Measurements from ENCODE around the gene FCF1.
"Not testable (repeated sequence)": the region's sequence is repeated elsewhere in the genome, so short reads cannot be mapped to it uniquely, and the experiment has no call there.

Gene FCF1

GRCh38 chr14:74703043-74703442, 9.9 kb upstream of the FCF1 start:
- DNase-seq = no peak

DNA sequence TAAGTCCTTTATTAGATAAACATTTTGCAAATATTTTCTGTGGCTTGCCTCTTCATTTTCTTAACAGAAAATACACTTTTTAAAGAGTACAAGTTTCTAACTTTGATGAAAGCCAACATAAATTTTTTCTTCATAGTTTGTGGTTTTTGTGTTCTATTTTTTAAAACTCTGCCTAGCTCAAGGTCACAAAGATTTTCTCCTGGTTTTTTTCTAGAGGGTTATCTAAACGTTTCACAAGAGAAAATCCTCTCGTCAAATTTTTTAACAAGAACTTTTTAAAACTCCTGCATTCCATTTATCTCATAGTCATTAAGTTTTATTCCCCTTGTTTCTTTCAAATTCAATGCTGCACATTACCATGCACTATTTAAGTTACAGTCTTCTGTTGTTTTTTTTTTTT, 8.3 kb upstream of the FCF1 start:
- no peak for DNase-seq

GRCh38 chr14:74705613-74706500, 7.1 kb upstream of the FCF1 start:
- DNase-seq = no peak

- no peak for DNase-seq
Measured at GRCh38 chr14:74710480-74710879, 2.5 kb upstream of the FCF1 start.

DNA sequence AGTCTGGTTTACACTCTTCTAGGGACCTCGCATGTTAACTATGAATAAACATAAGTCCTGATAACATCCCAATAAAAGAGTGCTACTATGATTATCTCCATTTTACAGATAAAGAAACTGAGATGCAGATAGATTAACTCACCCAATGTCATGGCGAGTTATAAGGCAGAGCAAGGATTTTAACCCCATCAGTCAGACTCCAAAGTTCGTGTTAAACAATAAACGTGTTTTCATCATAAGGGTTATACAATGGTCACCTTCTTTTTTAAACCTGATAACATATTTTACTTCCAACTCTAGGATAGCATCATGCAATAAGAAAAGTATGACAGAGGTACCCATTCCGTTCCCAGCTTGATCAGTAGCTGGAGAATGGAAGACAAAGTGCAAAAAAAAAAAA, 1.3 kb upstream of the FCF1 start:
- DNase-seq = no peak

DNA sequence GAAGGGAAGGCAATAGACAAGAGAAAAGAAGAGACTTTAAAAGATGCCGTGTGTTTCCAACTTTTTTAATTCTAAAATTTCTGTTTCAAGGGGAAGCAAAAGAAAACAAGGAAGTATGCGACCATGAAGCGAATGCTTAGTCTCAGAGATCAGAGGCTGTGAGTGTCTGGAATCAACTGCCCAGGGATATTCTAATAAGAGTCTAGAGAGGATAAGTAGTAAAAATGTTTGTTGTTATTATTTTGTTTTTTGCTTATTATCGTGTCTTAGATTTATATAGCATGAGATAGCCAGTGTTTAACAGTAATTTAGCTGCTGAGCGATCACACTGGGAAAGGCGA, 421 bp downstream of the FCF1 start:
- DNase-seq = no peak

DNA sequence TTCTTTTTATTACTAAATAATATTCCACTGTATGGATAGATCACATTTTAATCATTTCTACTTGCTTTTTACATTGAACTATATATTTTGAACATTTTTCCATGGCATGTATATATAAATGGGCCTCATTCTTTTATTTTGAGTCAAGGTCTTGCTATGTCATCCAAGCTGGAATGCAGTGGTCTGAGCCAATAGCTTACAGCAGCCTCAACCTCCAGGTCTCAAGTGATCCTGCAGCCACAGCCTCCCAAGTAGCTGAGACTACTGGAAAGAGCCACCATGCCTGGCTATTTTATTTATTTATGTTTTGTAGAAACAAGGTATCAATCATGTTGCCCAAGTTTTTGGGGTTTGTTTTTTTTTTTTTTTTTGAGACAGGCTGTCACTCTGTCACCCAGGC, 7.6 kb downstream of the FCF1 start:
- DNase-seq = no peak

DNA sequence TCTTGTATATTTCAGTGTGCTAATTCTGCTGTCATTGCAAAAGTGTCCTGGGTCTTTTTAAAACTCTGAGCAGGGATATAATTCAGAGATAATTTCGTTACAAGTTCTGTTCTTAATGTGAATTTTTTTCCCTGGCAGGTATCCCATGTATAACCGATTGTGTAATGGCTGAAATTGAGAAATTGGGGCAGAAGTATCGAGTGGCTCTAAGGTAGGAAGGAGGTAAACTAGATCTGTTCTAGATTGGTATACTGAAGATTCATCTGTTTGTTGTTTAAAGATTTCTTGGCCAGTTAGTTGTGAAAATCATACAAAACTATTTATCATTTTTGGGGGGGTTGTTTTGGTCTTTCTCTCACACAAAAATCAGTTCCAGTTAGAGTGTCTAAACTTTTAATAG, 10.2 kb downstream of the FCF1 start:
- no peak for DNase-seq

- DNase-seq = no peak
Measured at GRCh38 chr14:74732387-74732786, 19.4 kb downstream of the FCF1 start.

DNA sequence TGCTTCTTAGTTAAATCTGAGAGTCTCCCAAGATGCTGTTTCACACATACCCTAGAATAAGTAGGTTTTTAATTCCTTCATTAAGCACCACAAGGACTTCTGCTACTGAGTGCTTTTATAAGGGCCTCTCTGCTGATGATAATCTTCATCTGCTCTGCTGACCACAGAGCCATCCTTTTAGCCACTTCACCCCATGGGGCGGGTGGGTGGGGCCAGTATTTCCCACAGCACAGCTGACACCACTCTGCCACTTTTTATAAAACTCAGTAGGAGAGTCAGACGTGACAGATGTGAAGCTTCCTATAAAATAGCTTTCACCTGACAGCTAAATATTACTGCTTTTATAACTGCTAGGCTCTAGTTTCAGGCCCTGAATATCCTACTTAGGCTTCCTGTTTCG, 20.3 kb downstream of the FCF1 start:
- DNase-seq = no peak

GRCh38 chr14:74735125-74735524, 22.2 kb downstream of the FCF1 start:
- DNase-seq = no peak

- no peak for DNase-seq
Measured at GRCh38 chr14:74737753-74738325, 24.9 kb downstream of the FCF1 start.

- no peak for DNase-seq
Measured at GRCh38 chr14:74739293-74740030, 26.5 kb downstream of the FCF1 start.

GRCh38 chr14:74747237-74747636, 34.3 kb downstream of the FCF1 start:
- DNase-seq = no peak

DNA sequence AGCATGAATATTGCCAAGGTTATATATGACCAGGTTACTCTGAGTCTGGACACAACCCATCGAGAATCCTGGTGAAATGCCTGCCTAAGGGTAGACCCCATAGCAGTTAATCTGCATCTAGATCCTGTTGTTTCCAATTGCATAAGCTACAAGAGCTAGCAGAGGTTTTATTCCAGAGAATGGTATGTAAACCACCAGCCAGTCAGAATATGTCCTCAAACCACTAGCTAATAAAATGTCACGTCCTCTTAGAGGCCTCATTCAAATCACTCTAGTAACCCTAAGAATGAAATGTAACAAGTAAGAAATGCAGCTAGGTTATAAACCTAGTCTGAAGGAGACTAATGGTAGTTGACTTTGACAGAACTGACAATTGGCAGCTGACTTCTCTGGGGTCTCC, 41.2 kb downstream of the FCF1 start:
- DNase-seq = no peak

- no peak for DNase-seq
Measured at GRCh38 chr14:74754899-74755298, 42.0 kb downstream of the FCF1 start.

GRCh38 chr14:74756326-74756725, 43.4 kb downstream of the FCF1 start:
- DNase-seq = no peak

DNA sequence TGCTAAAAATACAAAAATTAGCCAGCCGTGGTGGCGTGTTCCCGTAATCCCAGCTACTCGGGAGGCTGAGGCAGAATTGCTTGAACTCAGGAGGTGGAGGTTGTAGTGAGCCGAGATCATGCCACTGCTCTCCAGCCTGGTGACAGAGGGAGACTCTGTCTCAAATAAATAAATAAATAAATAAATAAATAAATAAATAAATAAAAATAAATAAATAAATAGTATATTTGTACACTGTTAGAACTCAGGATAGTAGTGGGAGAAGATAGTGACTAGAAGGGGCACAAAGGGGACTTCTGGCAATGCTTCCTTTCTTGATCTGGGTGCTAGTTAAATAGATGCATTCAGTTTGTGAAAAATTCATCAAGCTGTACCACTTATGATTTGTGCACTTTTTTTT, 45.6 kb downstream of the FCF1 start:
- not testable (repeated sequence) for DNase-seq

DNA sequence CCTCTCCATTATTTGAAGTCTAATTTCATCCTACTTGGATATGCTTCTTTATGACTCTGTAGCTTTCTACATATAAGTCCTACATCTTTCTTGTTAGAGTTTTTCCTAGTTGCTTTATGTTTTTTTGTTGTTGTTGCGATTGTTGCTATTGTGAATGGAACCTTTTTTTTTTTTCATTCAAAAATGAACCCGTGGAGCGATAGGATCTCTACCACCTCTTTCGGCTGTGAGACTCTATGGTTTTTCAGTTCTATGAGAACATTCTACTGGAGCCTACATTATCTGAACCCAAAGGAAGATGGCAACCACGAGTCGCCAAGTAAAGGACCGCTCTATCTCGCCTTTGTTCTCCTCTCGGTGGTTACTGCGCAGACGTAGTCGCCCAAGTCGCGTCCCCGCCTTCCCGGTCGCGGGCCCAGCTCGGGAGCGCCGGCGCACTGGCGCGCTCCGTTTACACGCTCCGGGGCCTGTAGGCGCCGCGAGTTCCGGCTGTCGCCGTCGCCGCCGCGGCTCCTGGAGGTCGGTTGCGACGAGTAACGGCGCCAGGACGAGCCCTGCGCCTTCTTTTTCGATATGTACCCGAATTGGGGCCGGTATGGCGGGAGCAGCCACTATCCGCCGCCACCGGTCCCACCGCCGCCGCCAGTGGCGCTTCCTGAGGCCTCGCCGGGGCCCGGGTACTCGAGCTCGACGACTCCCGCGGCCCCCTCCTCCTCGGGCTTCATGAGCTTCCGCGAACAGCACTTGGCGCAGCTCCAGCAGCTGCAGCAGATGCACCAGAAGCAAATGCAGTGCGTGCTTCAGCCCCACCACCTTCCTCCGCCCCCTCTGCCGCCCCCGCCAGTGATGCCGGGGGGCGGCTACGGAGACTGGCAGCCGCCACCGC, 50.2 kb downstream of the FCF1 start, which contains the start of gene YLPM1:
Gene YLPM1, plus strand, starts transcription at position 400 of the 886 bp plus-strand sequence. Its CDS starts 174 bp downstream, at position 574.
- peak; percentile 87 for DNase-seq

- DNase-seq = no peak
Measured at GRCh38 chr14:74763803-74764531, 51.0 kb downstream of the FCF1 start.

GRCh38 chr14:74765721-74766120, 52.8 kb downstream of the FCF1 start:
- DNase-seq = no peak

- DNase-seq = no peak
Measured at GRCh38 chr14:74771399-74771798, 58.5 kb downstream of the FCF1 start.

Data from activated CD4-positive, alpha-beta T cell treated with anti-CD3 and anti-CD28 coated beads for 1 hour (primary cell).